ENCODE data around the gene NEUROD2. TPM values are rescaled to one million over a fixed set of nuclear protein-coding genes. Genes with fewer than 3 reads are reported as not detected.
A peak's percentile ranks its signal among the peaks of the same experiment; 100 is the strongest.

NEUROD2 gene
- total and polyA plus RNA-seq, 2 of the 8 experiments (the other 6 are each of a cell fraction or from before 2014, with no cell fraction given) = not detected

- TF ChIP-seq SP4 (IDR thresholded peaks at IDR 0.05; ENCODE audit: low read length) (no peak), NRF1 (IDR thresholded peaks at IDR 0.05; ENCODE audit: low read depth, low read length) (no peak), RAD21 (IDR thresholded peaks at IDR 0.05 in 1 of 2, conservative IDR thresholded peaks at IDR 0.05 in 1 of 2; ENCODE audit: low read depth in 2 of 2, low read length in 2 of 2) (no peak), MAFK (IDR thresholded peaks at IDR 0.05; ENCODE audit: low read depth, low read length) (no peak), SRF (IDR thresholded peaks at IDR 0.05; ENCODE audit: low read depth, low read length) (no peak), KDM4A (IDR thresholded peaks at IDR 0.05; ENCODE audit: low read depth, low read length, severe bottlenecking) (peak; percentile 40), TAF7 (optimal IDR thresholded peaks at IDR 0.05; ENCODE audit: borderline replicate concordance, low read depth, low read length) (no peak), RNF2 (IDR thresholded peaks at IDR 0.05; ENCODE audit: borderline replicate concordance, low read depth, low read length, missing control alignments, poor library complexity, severe bottlenecking) (no peak), CREB1 (IDR thresholded peaks at IDR 0.05) (no peak), CBX5 (IDR thresholded peaks at IDR 0.05; ENCODE audit: low read depth, low read length) (no peak), PHF8 (conservative IDR thresholded peaks at IDR 0.05; ENCODE audit: low read depth, low read length) (no peak), TEAD4 (IDR thresholded peaks at IDR 0.05; ENCODE audit: low read depth, low read length) (peak; percentile 38; the same call in 1 of the 2 replicates), RBBP5 (IDR thresholded peaks at IDR 0.05; ENCODE audit: borderline replicate concordance, low read depth, low read length) (0 out of 2 replicates have a peak, but pooled peaks have one; percentile 58), SUZ12 (IDR thresholded peaks at IDR 0.05; ENCODE audit: low read length) (peak; percentile 23; the same call in 1 of the 2 replicates), ZNF274 (IDR thresholded peaks at IDR 0.05; ENCODE audit: borderline replicate concordance, extremely low read depth, low read length) (no peak), FOSL1 (IDR thresholded peaks at IDR 0.05; ENCODE audit: insufficient read depth, low read depth, low read length) (no peak), ATF3 (IDR thresholded peaks at IDR 0.05; ENCODE audit: insufficient read depth, low read depth, low read length) (no peak), SAP30 (IDR thresholded peaks at IDR 0.05; ENCODE audit: insufficient read depth, insufficient replicate concordance, low read length) (no peak), NANOG (IDR thresholded peaks at IDR 0.05; ENCODE audit: insufficient read depth, low read depth, low read length, poor library complexity, severe bottlenecking) (no peak), GABPA (IDR thresholded peaks at IDR 0.05; ENCODE audit: borderline replicate concordance, insufficient read depth, low read length) (no peak), USF2 (IDR thresholded peaks at IDR 0.05; ENCODE audit: low read length) (no peak)
Observed at GRCh38 chr17:39617446-39618245, 9.9 kb upstream of the NEUROD2 start (continued).
